ENCODE measurements around the gene ELAC2. TPM values are rescaled to one million over a fixed set of nuclear protein-coding genes. Genes with fewer than 3 reads are reported as not detected.
"Not testable (repeated sequence)": the region's sequence is repeated elsewhere in the genome, so short reads cannot be mapped to it uniquely, and the experiment has no call there.

Gene ELAC2
- total RNA-seq, 2 experiments from 2014 or later: 83.1 to 84.3 TPM

GRCh38 chr17:12994341-12995074 lies 23.3 kb downstream of the ELAC2 start:
- CTCF ChIA-PET: no interaction called here

GRCh38 chr17:12993631-12994030 lies 24.2 kb downstream of the ELAC2 start:
- ChIA-PET CTCF (no interaction called here), POLR2A (no interaction called here)

More at GRCh38 chr17:12994341-12995074, 23.3 kb downstream of the ELAC2 start:
- POLR2A ChIA-PET: no interaction called here

GRCh38 chr17:12992676-12993075 lies 25.2 kb downstream of the ELAC2 start:
- ChIA-PET POLR2A (no interaction called here), CTCF (interaction anchor here (0.9 to 1.1 kb wide), 2 partner anchors 10 to 12 kb away, joined by 3 read pairs; no protein-coding TSS in a partner anchor)

GRCh38 chr17:12990926-12991325 lies 26.9 kb downstream of the ELAC2 start:
- CTCF ChIA-PET: no interaction called here
- POLR2A ChIA-PET: no interaction called here

- CTCF ChIA-PET: no interaction called here
- POLR2A ChIA-PET: no interaction called here
Observed at GRCh38 chr17:12990041-12990808, 27.6 kb downstream of the ELAC2 start.

GRCh38 chr17:12987120-12987519 lies 30.7 kb downstream of the ELAC2 start:
- ChIA-PET CTCF (interaction anchor here (1.1 kb wide), 1 partner anchor 16 kb away, joined by 3 read pairs; no protein-coding TSS in a partner anchor), POLR2A (interaction anchor here (0.6 kb wide), 1 partner anchor 21 kb away, joined by 3 read pairs; no protein-coding TSS in a partner anchor)

- POLR2A ChIA-PET: no interaction called here
- CTCF ChIA-PET: interaction anchor here (1.1 kb wide), 1 partner anchor 17 kb away, joined by 3 read pairs; no protein-coding TSS in a partner anchor
Observed at GRCh38 chr17:12985431-12986293, 32.2 kb downstream of the ELAC2 start.

GRCh38 chr17:12983991-12984884 lies 33.6 kb downstream of the ELAC2 start:
- ChIA-PET POLR2A (no interaction called here), CTCF (no interaction called here)

GRCh38 chr17:12982224-12982623 lies 35.6 kb downstream of the ELAC2 start:
- ChIA-PET POLR2A (no interaction called here), CTCF (no interaction called here)

- ChIA-PET CTCF (no interaction called here), POLR2A (no interaction called here)
Observed at GRCh38 chr17:12979826-12980500, 37.9 kb downstream of the ELAC2 start.

GRCh38 chr17:12979246-12979645 lies 38.6 kb downstream of the ELAC2 start:
- ChIA-PET CTCF (no interaction called here), POLR2A (no interaction called here)

- CTCF ChIA-PET, POLR2A ChIA-PET: not testable (repeated sequence)
Observed at GRCh38 chr17:12978787-12979186, 39.0 kb downstream of the ELAC2 start.

GRCh38 chr17:12977008-12977751 lies 40.6 kb downstream of the ELAC2 start:
- CTCF ChIA-PET: no interaction called here
- POLR2A ChIA-PET: no interaction called here

- POLR2A ChIA-PET: no interaction called here
- CTCF ChIA-PET: no interaction called here
Observed at GRCh38 chr17:12974005-12974531, 43.8 kb downstream of the ELAC2 start.

GRCh38 chr17:12973496-12974004 lies 44.3 kb downstream of the ELAC2 start:
- ChIA-PET POLR2A (no interaction called here), CTCF (no interaction called here)

GRCh38 chr17:12967962-12968361 lies 49.9 kb downstream of the ELAC2 start:
- ChIA-PET CTCF (no interaction called here), POLR2A (no interaction called here)

GRCh38 chr17:12966413-12966812 lies 51.4 kb downstream of the ELAC2 start:
- CTCF ChIA-PET: no interaction called here
- POLR2A ChIA-PET: interaction anchor here (0.7 kb wide), 1 partner anchor 20 kb away, joined by 3 read pairs; no protein-coding TSS in a partner anchor

GRCh38 chr17:12965988-12966387 lies 51.8 kb downstream of the ELAC2 start:
- POLR2A ChIA-PET: no interaction called here

More at GRCh38 chr17:12965988-12966387, 51.8 kb downstream of the ELAC2 start:
- CTCF ChIA-PET: no interaction called here
